Sigmoid colon (tissue), 7 donors: Measurements from ENCODE around the gene IL2RA. TPM values are rescaled to one million over a fixed set of nuclear protein-coding genes. Genes with fewer than 3 reads are reported as not detected.
A peak's percentile ranks its signal among the peaks of the same experiment; 100 is the strongest.

Source experiments
- DNase-seq: peaks from one replicate; pipeline ENCODE4 v3.0.0-alpha.2; 2019
- H3K27ac ChIP-seq, 4 donors: fragments of 200-600 bp; sonication (generic); one replicate each; pipeline ENCODE4 v1.5.1; 2016 to 2019; ENCODE audit warnings: mild to moderate bottlenecking in 1 of 4
- H3K27me3 ChIP-seq, 3 donors: fragments of 200-600 bp; sonication (generic); one replicate each; pipeline ENCODE4 v1.5.1; 2019; ENCODE audit warnings: mild to moderate bottlenecking in 1 of 3
- H3K36me3 ChIP-seq, 4 donors: fragments of 200-600 bp; sonication (generic); one replicate each; pipeline ENCODE4 v1.5.1; 2016 to 2019
- H3K4me1 ChIP-seq, 4 donors: fragments of 200-600 bp; sonication (generic); one replicate each; pipeline ENCODE4 v1.5.1; 2017 to 2019
- H3K4me3 ChIP-seq, 4 donors: fragments of 200-600 bp; sonication (generic); one replicate each; pipeline ENCODE4 v1.5.1; 2017 to 2019; ENCODE audit warnings: mild to moderate bottlenecking in 2 of 4, moderate library complexity in 1 of 4
- H3K9me3 ChIP-seq, 4 donors: fragments of 200-600 bp in 3 of 4; sonication (generic) in 3 of 4; one replicate each; pipeline versions ENCODE4 v1.5.1 to v1.6.1; 2013 to 2019
- CTCF ChIP-seq, 4 experiments: fragments of 450-650 bp in 3 of 4; fragments of 200-600 bp in 1 of 4; IDR thresholded peaks; one replicate each; pipeline ENCODE4 v1.5.1; 2016 to 2019; ENCODE audit warnings: antibody characterized with exemption in 4 of 4, mild to moderate bottlenecking in 3 of 4, moderate library complexity in 2 of 4
- EP300 ChIP-seq, 4 donors: sonication (generic); formaldehyde crosslinking; IDR thresholded peaks; one replicate each; pipeline ENCODE4 v1.6.1; 2017; ENCODE audit warnings: antibody characterized with exemption in 4 of 4
- POLR2A ChIP-seq, 2 donors: fragments of 450-650 bp; IDR thresholded peaks; one replicate each; pipeline ENCODE4 v1.6.1; 2016; ENCODE audit warnings: antibody characterized with exemption in 2 of 2, mild to moderate bottlenecking in 2 of 2, moderate library complexity in 2 of 2
- POLR2AphosphoS5 ChIP-seq, 4 donors: sonication (generic); formaldehyde crosslinking; IDR thresholded peaks; one replicate each; pipeline ENCODE4 v1.6.1; 2017; ENCODE audit warnings: antibody characterized with exemption in 4 of 4
- whole genome bisulfite sequencing, 2 donors: extraction: QIAGEN DNeasy Blood & Tissue Kit; methylation state at CpG; one replicate each; pipeline ENCODE4 v1.1.7; 2013; 5-methylcytosine and 5-hydroxymethylcytosine counted together
- intact Hi-C: fragments of 100-400 bp; cut with DNase I; formaldehyde crosslinking; loops from one replicate; pipeline ENCODE4 v1.15.1; 2023
- polyA plus RNA-seq, 3 donors: library from polyadenylated mRNA; stranded (reverse); fragments of 200-250 nt; gene quantifications; one replicate each; pipeline ENCODE4 v1.2.3, GENCODE V29; 2013
- total RNA-seq, 4 donors: library from RNA; depleted of rRNA; stranded (reverse); fragments of >200 nt; gene quantifications; one replicate each; pipeline ENCODE4 v1.1.0, GENCODE V29; 2016
- donor health status: healthy with polysubstance abuse.
- donor health status: Bipolar disorder and iron deficiency.
- donor health status: healthy.

Gene IL2RA
- total and polyA plus RNA-seq, 7 donors = 0.60 to 14.0 (median 4.7) TPM; not detected in 1

- Histone ChIP-seq H3K27me3 (peaks cover 0 to 3% (median 0%) of the 10 kb centered on the region in 3 donors), H3K9me3 (no peaks in the 10 kb centered on the region), H3K27ac (no peak overlapping the region), H3K4me1 (no peaks in the 10 kb centered on the region), H3K36me3 (no peaks in the 10 kb centered on the region), H3K4me3 (no peak overlapping the region)
- no peak for TF ChIP-seq POLR2AphosphoS5 (IDR thresholded peaks at IDR 0.05)
- no peak for TF ChIP-seq EP300 (IDR thresholded peaks at IDR 0.05)
- no peak for TF ChIP-seq POLR2A (IDR thresholded peaks at IDR 0.05)
- no peak for TF ChIP-seq CTCF (IDR thresholded peaks at IDR 0.05)
- intact Hi-C loops = no loop called here
- 77 to 86% methylated on average over 9 of the region's 9 CpGs for whole genome bisulfite sequencing, 2 donors
- DNase-seq = no peak
Observed at GRCh38 chr10:6020826-6021225, 41.3 kb downstream of the IL2RA start.

- H3K4me1 ChIP-seq = no peaks in the 10 kb centered on the region
- 81 to 90% methylated on average over 12 of the region's 12 CpGs for WGBS, 2 donors
- intact Hi-C loops = no loop called here
- H3K27me3 ChIP-seq = peaks cover 0 to 3% (median 0%) of the 10 kb centered on the region in 3 donors
- no peak overlapping the region for H3K27ac ChIP-seq
- no peak overlapping the region for H3K4me3 ChIP-seq
- DNase-seq = no peak
- no peaks in the 10 kb centered on the region for H3K36me3 ChIP-seq
- H3K9me3 ChIP-seq = no peaks in the 10 kb centered on the region
- TF ChIP-seq POLR2AphosphoS5 (IDR thresholded peaks at IDR 0.05) = no peak
- no peak for TF ChIP-seq EP300 (IDR thresholded peaks at IDR 0.05)
- TF ChIP-seq CTCF (IDR thresholded peaks at IDR 0.05) = no peak
- no peak for TF ChIP-seq POLR2A (IDR thresholded peaks at IDR 0.05)
Observed at GRCh38 chr10:6019796-6020195, 42.4 kb downstream of the IL2RA start.

GRCh38 chr10:6019010-6019782 is 43.0 kb downstream of the IL2RA start:
- H3K36me3 ChIP-seq = no peaks in the 10 kb centered on the region
- no peaks in the 10 kb centered on the region for H3K4me1 ChIP-seq
- intact Hi-C loops = no loop called here
- H3K9me3 ChIP-seq = no peaks in the 10 kb centered on the region
- peak overlapping the region in 1 of 4 donors; percentile 3 for H3K27ac ChIP-seq
- peaks cover 0 to 3% (median 0%) of the 10 kb centered on the region in 3 donors for H3K27me3 ChIP-seq
- no peak for TF ChIP-seq EP300 (IDR thresholded peaks at IDR 0.05)
- TF ChIP-seq POLR2A (IDR thresholded peaks at IDR 0.05) = no peak
- TF ChIP-seq CTCF (IDR thresholded peaks at IDR 0.05) = no peak
- no peak for TF ChIP-seq POLR2AphosphoS5 (IDR thresholded peaks at IDR 0.05)
- H3K4me3 ChIP-seq = no peak overlapping the region
- WGBS, 2 donors = 95 to 96% methylated on average over 6 of the region's 6 CpGs
- DNase-seq = no peak

GRCh38 chr10:6018422-6018821 is 43.7 kb downstream of the IL2RA start:
- no peaks in the 10 kb centered on the region for H3K4me1 ChIP-seq
- H3K27ac ChIP-seq = peak overlapping the region; percentile 11 to 59 (median 42)
- WGBS, 2 donors = 43 to 60% methylated on average over 5 of the region's 5 CpGs
- no peaks in the 10 kb centered on the region for H3K9me3 ChIP-seq
- H3K27me3 ChIP-seq = peaks cover 0 to 3% (median 0%) of the 10 kb centered on the region in 3 donors
- DNase-seq = peak; percentile 73
- H3K36me3 ChIP-seq = no peaks in the 10 kb centered on the region
- intact Hi-C loops = no loop called here
- H3K4me3 ChIP-seq = no peak overlapping the region
- TF ChIP-seq CTCF (IDR thresholded peaks at IDR 0.05) (no peak), EP300 (IDR thresholded peaks at IDR 0.05) (no peak), POLR2A (IDR thresholded peaks at IDR 0.05) (no peak), POLR2AphosphoS5 (IDR thresholded peaks at IDR 0.05) (peak in 1 of 4 donors; percentile 17)
